ENCODE measurements around the gene AOPEP. TPM values are rescaled to one million over a fixed set of nuclear protein-coding genes. Genes with fewer than 3 reads are reported as not detected.
A peak's percentile ranks its signal among the peaks of the same experiment; 100 is the strongest.
"Not testable (repeated sequence)": the region's sequence is repeated elsewhere in the genome, so short reads cannot be mapped to it uniquely, and the experiment has no call there.

The AOPEP gene
- polyA plus RNA-seq, 4 donors = 23.5 to 54.6 (median 50.4) TPM

- no peak for DNase-seq (ENCODE audit: low read depth in 4 of 4, low spot score in 3 of 4)
Measured at GRCh38 chr9:94948567-94949235, 222.2 kb downstream of the AOPEP start.

- no peak for DNase-seq (ENCODE audit: low read depth in 4 of 4, low spot score in 3 of 4)
Measured at GRCh38 chr9:94949370-94949769, 222.9 kb downstream of the AOPEP start.

- DNase-seq (ENCODE audit: low read depth in 4 of 4, low spot score in 3 of 4) = no peak
Measured at GRCh38 chr9:94950040-94950578, 223.6 kb downstream of the AOPEP start.

- DNase-seq (ENCODE audit: low read depth in 4 of 4, low spot score in 3 of 4) = no peak
Measured at GRCh38 chr9:94950579-94951323, 224.3 kb downstream of the AOPEP start.

- DNase-seq (ENCODE audit: low read depth in 4 of 4, low spot score in 3 of 4) = no peak
Measured at GRCh38 chr9:94951324-94952135, 225.0 kb downstream of the AOPEP start.

- DNase-seq (ENCODE audit: low read depth in 4 of 4, low spot score in 3 of 4) = no peak
Measured at GRCh38 chr9:94952565-94953373, 226.3 kb downstream of the AOPEP start.

GRCh38 chr9:94956731-94957130, 230.2 kb downstream of the AOPEP start:
- DNase-seq (ENCODE audit: low read depth in 4 of 4, low spot score in 3 of 4) = no peak

GRCh38 chr9:94960964-94961363, 234.5 kb downstream of the AOPEP start:
- DNase-seq (ENCODE audit: low read depth in 4 of 4, low spot score in 3 of 4) = no peak

GRCh38 chr9:94961870-94962269, 235.4 kb downstream of the AOPEP start:
- DNase-seq (ENCODE audit: low read depth in 4 of 4, low spot score in 3 of 4) = no peak

- not testable (repeated sequence) for DNase-seq (ENCODE audit: low read depth in 4 of 4, low spot score in 3 of 4)
Measured at GRCh38 chr9:94965631-94966030, 239.1 kb downstream of the AOPEP start.

- DNase-seq (ENCODE audit: low read depth in 4 of 4, low spot score in 3 of 4) = not testable (repeated sequence)
Measured at GRCh38 chr9:94966046-94966445, 239.5 kb downstream of the AOPEP start.

GRCh38 chr9:94967482-94967881, 241.0 kb downstream of the AOPEP start:
- DNase-seq (ENCODE audit: low read depth in 4 of 4, low spot score in 3 of 4) = no peak

- no peak for DNase-seq (ENCODE audit: low read depth in 4 of 4, low spot score in 3 of 4)
Measured at GRCh38 chr9:94971378-94972131, 245.1 kb downstream of the AOPEP start.

- DNase-seq (ENCODE audit: low read depth in 4 of 4, low spot score in 3 of 4) = no peak
Measured at GRCh38 chr9:94973451-94973941, 247.0 kb downstream of the AOPEP start.

- DNase-seq (ENCODE audit: low read depth in 4 of 4, low spot score in 3 of 4) = no peak
Measured at GRCh38 chr9:94974154-94974879, 247.8 kb downstream of the AOPEP start.

- no peak for DNase-seq (ENCODE audit: low read depth in 4 of 4, low spot score in 3 of 4)
Measured at GRCh38 chr9:94975480-94975879, 249.0 kb downstream of the AOPEP start.

GRCh38 chr9:94976077-94976476, 249.6 kb downstream of the AOPEP start:
- DNase-seq (ENCODE audit: low read depth in 4 of 4, low spot score in 3 of 4) = peak in 1 of 4 donors; percentile 54

- no peak for DNase-seq (ENCODE audit: low read depth in 4 of 4, low spot score in 3 of 4)
Measured at GRCh38 chr9:94977416-94977815, 250.9 kb downstream of the AOPEP start.

Data from left renal pelvis (tissue), 4 donors.